ENCODE data around the gene VTA1. TPM values are rescaled to one million over a fixed set of nuclear protein-coding genes. Genes with fewer than 3 reads are reported as not detected.

The VTA1 gene
- total RNA-seq = 51.2 and 58.0 TPM in 2 replicates

GRCh38 chr6:142146828-142147662, at the start of gene VTA1, which contains the start of gene NMBR:
VTA1 (plus strand) TSS chr6:142147263; CDS start chr6:142147288, 25 bp downstream.
NMBR (minus strand) TSS chr6:142147122; CDS start chr6:142088658, 58,464 bp downstream.

GRCh38 chr6:142132625-142133024, 14.4 kb upstream of the VTA1 start, which contains the start of gene GJE1:
GJE1 (plus strand) TSS chr6:142132925; CDS start chr6:142133159, 234 bp downstream.

Other genes starting within 250 kb of the VTA1 start
- not detected in 2 replicates for gene GJE1, start 14.3 kb upstream of the VTA1 start, total RNA-seq
- gene NMBR, start 141 bp upstream of the VTA1 start, total RNA-seq = not detected in 2 replicates
- 12.7 and 13.4 TPM in 2 replicates for gene ADGRG6, start 154.7 kb downstream of the VTA1 start, total RNA-seq